GM21367 (cell line): ENCODE results near the gene HAUS2.
A peak's percentile ranks its signal among the peaks of the same experiment; 100 is the strongest.
"Not testable (repeated sequence)": the region's sequence is repeated elsewhere in the genome, so short reads cannot be mapped to it uniquely, and the experiment has no call there.

Experiments
- ATAC-seq: cut with Tn5 transposase; IDR thresholded peaks from one replicate; pipeline ENCODE4 v1.9.1; 2021; ENCODE audit not compliant: unreplicated experiment

Gene HAUS2

GRCh38 chr15:42575188-42576039 is 26.8 kb downstream of the HAUS2 start, which contains the start of gene STARD9:
Gene STARD9 (plus strand): TSS chr15:42575606. CDS start chr15:42575716, 110 bp downstream.
- peak; percentile 87 for ATAC-seq

- ATAC-seq: no peak
Measured at GRCh38 chr15:42576040-42576594, 27.5 kb downstream of the HAUS2 start.

GRCh38 chr15:42576776-42577175 is 28.1 kb downstream of the HAUS2 start:
- no peak for ATAC-seq

- no peak for ATAC-seq
Measured at GRCh38 chr15:42577514-42578031, 28.9 kb downstream of the HAUS2 start.

GRCh38 chr15:42578984-42579537 is 30.4 kb downstream of the HAUS2 start:
- no peak for ATAC-seq

GRCh38 chr15:42581272-42581730 is 32.7 kb downstream of the HAUS2 start:
- ATAC-seq: peak; percentile 66

GRCh38 chr15:42582569-42583375 is 34.1 kb downstream of the HAUS2 start:
- ATAC-seq: no peak

GRCh38 chr15:42584031-42584765 is 35.6 kb downstream of the HAUS2 start:
- no peak for ATAC-seq

GRCh38 chr15:42590619-42591237 is 42.1 kb downstream of the HAUS2 start:
- no peak for ATAC-seq

GRCh38 chr15:42591238-42591934 is 42.7 kb downstream of the HAUS2 start:
- no peak for ATAC-seq

GRCh38 chr15:42592716-42593115 is 44.1 kb downstream of the HAUS2 start:
- ATAC-seq: no peak

GRCh38 chr15:42593143-42593542 is 44.5 kb downstream of the HAUS2 start:
- ATAC-seq: no peak

GRCh38 chr15:42594095-42594494 is 45.5 kb downstream of the HAUS2 start:
- no peak for ATAC-seq

GRCh38 chr15:42595626-42596240 is 47.1 kb downstream of the HAUS2 start:
- ATAC-seq: no peak

GRCh38 chr15:42601316-42601715 is 52.7 kb downstream of the HAUS2 start:
- not testable (repeated sequence) for ATAC-seq

GRCh38 chr15:42602501-42602900 is 53.9 kb downstream of the HAUS2 start:
- ATAC-seq: no peak

GRCh38 chr15:42603978-42604377 is 55.3 kb downstream of the HAUS2 start:
- ATAC-seq: no peak

- ATAC-seq: no peak
Measured at GRCh38 chr15:42604894-42605744, 56.5 kb downstream of the HAUS2 start.
